CD14-positive monocyte (primary cell): Measurements from ENCODE around the gene SMAD2. TPM values are rescaled to one million over a fixed set of nuclear protein-coding genes. Genes with fewer than 3 reads are reported as not detected.
"Not testable (repeated sequence)": the region's sequence is repeated elsewhere in the genome, so short reads cannot be mapped to it uniquely, and the experiment has no call there.

Source experiments
- DNase-seq, 3 donors: peaks; one replicate each; pipeline ENCODE4 v3.0.0-alpha.2; 2011 to 2022
- H2AFZ ChIP-seq: 2 replicates; pipeline ENCODE4 v1.6.0; 2012; ENCODE audit warnings: mild to moderate bottlenecking, low read depth, low read length, inconsistent platforms; ENCODE audit not compliant: insufficient read depth, poor library complexity, severe bottlenecking
- H3K27ac ChIP-seq, 2 donors: 1 replicate in 1 of 2; 2 replicates in 1 of 2; pipeline ENCODE4 v1.5.1; 2012 to 2013; ENCODE audit warnings: low read length in 2 of 2, control low read depth in 1 of 2, inconsistent platforms in 1 of 2, low read depth in 1 of 2, mild to moderate bottlenecking in 1 of 2
- H3K27me3 ChIP-seq, 2 donors: one replicate each; pipeline versions ENCODE4 v1.6.0 to v1.6.1; 2011 to 2013; ENCODE audit warnings: low read length in 2 of 2; ENCODE audit not compliant: control insufficient read depth in 2 of 2, insufficient read depth in 2 of 2
- H3K36me3 ChIP-seq, 2 donors: replicated peaks in 1 of 2; 1 replicate in 1 of 2; 2 replicates in 1 of 2; pipeline versions ENCODE4 v1.5.1 to v1.6.1; 2012 to 2013; ENCODE audit warnings: low read length in 2 of 2, control low read depth in 1 of 2, inconsistent platforms in 1 of 2, mild to moderate bottlenecking in 1 of 2; ENCODE audit not compliant: insufficient read depth in 2 of 2, control insufficient read depth in 1 of 2
- H3K4me1 ChIP-seq, 2 donors: 1 replicate in 1 of 2; 2 replicates in 1 of 2; pipeline versions ENCODE4 v1.5.1 to v1.6.1; 2012 to 2013; ENCODE audit warnings: low read length in 2 of 2, control low read depth in 1 of 2, inconsistent platforms in 1 of 2, mild to moderate bottlenecking in 1 of 2, moderate library complexity in 1 of 2; ENCODE audit not compliant: insufficient read depth in 2 of 2, control insufficient read depth in 1 of 2
- H3K4me2 ChIP-seq: replicated peaks from 2 replicates; pipeline ENCODE3; 2012; ENCODE audit warnings: low read length, moderate library complexity, mild to moderate bottlenecking; ENCODE audit not compliant: poor library complexity, severe bottlenecking; ENCODE audit errors: extremely low read depth
- H3K4me3 ChIP-seq, 3 experiments: fragments of 200-600 bp in 1 of 3; sonication (generic) in 1 of 3; replicated peaks in 1 of 3; 1 replicate in 2 of 3; 2 replicates in 1 of 3; pipeline ENCODE4 v1.5.1; 2011 to 2013; ENCODE audit warnings: low read length in 3 of 3, mild to moderate bottlenecking in 3 of 3, control low read depth in 2 of 3, low read depth in 2 of 3, inconsistent platforms in 1 of 3, moderate library complexity in 1 of 3
- H3K79me2 ChIP-seq: 2 replicates; pipeline ENCODE4 v1.6.0; 2012; ENCODE audit warnings: mild to moderate bottlenecking, control low read depth, inconsistent platforms, low read length, moderate library complexity; ENCODE audit not compliant: insufficient read depth
- H3K9ac ChIP-seq: 2 replicates; pipeline ENCODE4 v1.6.0; 2017; ENCODE audit warnings: low read length, mild to moderate bottlenecking; ENCODE audit not compliant: insufficient read depth, poor library complexity, severe bottlenecking
- H3K9me3 ChIP-seq, 2 donors: replicated peaks in 1 of 2; 1 replicate in 1 of 2; 2 replicates in 1 of 2; pipeline versions ENCODE4 v1.5.1 to v1.6.1; 2012 to 2013; ENCODE audit warnings: low read length in 2 of 2, control low read depth in 1 of 2; ENCODE audit not compliant: control insufficient read depth in 1 of 2, insufficient read depth in 1 of 2
- H4K20me1 ChIP-seq: 2 replicates; pipeline ENCODE4 v1.6.0; 2012; ENCODE audit warnings: mild to moderate bottlenecking, low read length, control low read depth, moderate library complexity; ENCODE audit not compliant: insufficient read depth
- H3K27ac Mint-ChIP-seq, 7 donors: one replicate each; pipeline ENCODE4 v1.8.0; 2020; ENCODE audit warnings: mild to moderate bottlenecking in 7 of 7, mixed read lengths in 7 of 7, moderate library complexity in 6 of 7, inconsistent platforms in 2 of 7
- H3K27me3 Mint-ChIP-seq, 3 donors: one replicate each; pipeline ENCODE4 v1.8.0; 2021 to 2022; ENCODE audit warnings: low read depth in 3 of 3, mild to moderate bottlenecking in 3 of 3, mixed read lengths in 3 of 3, moderate library complexity in 3 of 3, inconsistent platforms in 1 of 3
- H3K36me3 Mint-ChIP-seq, 2 donors: one replicate each; pipeline ENCODE4 v1.8.0; 2020; ENCODE audit warnings: mixed read lengths in 2 of 2, inconsistent platforms in 1 of 2, mild to moderate bottlenecking in 1 of 2
- H3K4me1 Mint-ChIP-seq: one replicate; pipeline ENCODE4 v1.8.0; 2020; ENCODE audit warnings: mild to moderate bottlenecking, mixed read lengths
- H3K4me3 Mint-ChIP-seq, 2 donors: one replicate each; pipeline ENCODE4 v1.8.0; 2020; ENCODE audit warnings: mild to moderate bottlenecking in 2 of 2, mixed read lengths in 2 of 2, moderate library complexity in 1 of 2
- H3K9me3 Mint-ChIP-seq, 7 donors: one replicate each; pipeline ENCODE4 v1.8.0; 2020 to 2022; ENCODE audit warnings: mixed read lengths in 7 of 7, mild to moderate bottlenecking in 6 of 7, moderate library complexity in 6 of 7, inconsistent platforms in 2 of 7
- WGBS: methylation state at CpG from one replicate; pipeline ENCODE4 v1.1.5; 2013; ENCODE audit warnings: missing lambda C conversion rate; ENCODE audit not compliant: insufficient coverage; 5-methylcytosine and 5-hydroxymethylcytosine counted together
- intact Hi-C, 2 donors: fragments of 100-400 bp; cut with micrococcal nuclease; formaldehyde crosslinking; loops; one replicate each; pipeline versions ENCODE4 v1.15.0 to v1.15.1; 2023
- polyA plus RNA-seq, 3 donors: library from polyadenylated mRNA; depleted of rRNA in 1 of 3; unstranded in 2 of 3; stranded (reverse) in 1 of 3; fragments of 300-500 nt in 2 of 3; fragments of >200 nt in 1 of 3; fragmentation: Illumina TruSeq in 2 of 3; gene quantifications; 1 replicate in 2 of 3; 2 replicates in 1 of 3; pipeline ENCODE4 v1.2.3, GENCODE V29; 2012 to 2021
- TF ChIP-seq, protein P1 (sequence below): fragments of 200-600 bp; IDR thresholded peaks from one replicate; pipeline ENCODE4 v1.8.0; 2022; ENCODE audit warnings: antibody characterized with exemption, mild to moderate bottlenecking

Gene SMAD2
- polyA plus RNA-seq, 3 donors: 48.1 to 72.6 (median 70.6) TPM

DNA sequence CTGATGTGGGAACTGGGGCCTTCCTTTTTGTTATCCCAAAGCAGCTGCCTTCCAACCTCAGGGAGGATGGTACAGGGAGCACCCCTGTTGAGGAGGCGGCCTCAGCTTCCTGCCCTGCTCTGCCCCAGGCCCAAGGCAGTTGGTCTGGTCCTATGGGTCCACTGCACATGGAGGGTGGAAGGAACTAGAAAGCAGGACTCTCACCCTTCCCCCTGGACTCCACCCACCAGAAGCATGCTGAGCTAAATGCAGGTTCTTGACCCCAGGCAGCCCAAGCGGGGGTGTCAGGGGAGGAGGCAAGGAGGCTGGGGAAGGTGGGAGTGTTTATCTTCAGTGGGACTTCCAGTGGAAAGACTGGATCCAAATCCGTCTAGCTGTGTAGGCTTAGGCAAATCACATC is 158.5 kb downstream of the SMAD2 start:
- no peaks in the 10 kb centered on the region for H3K4me1 Mint-ChIP-seq
- Histone ChIP-seq H3K4me2 (no peak overlapping the region), H4K20me1 (no peaks in the 10 kb centered on the region), H2AFZ (no peak overlapping the region), H3K79me2 (no peaks in the 10 kb centered on the region), H3K27ac (no peak overlapping the region), H3K4me3 (no peak overlapping the region), H3K9ac (no peak overlapping the region), H3K9me3 (no peaks in the 10 kb centered on the region), H3K27me3 (no peaks in the 10 kb centered on the region), H3K4me1 (no peaks in the 10 kb centered on the region), H3K36me3 (no peaks in the 10 kb centered on the region)
- H3K27ac Mint-ChIP-seq: no peak overlapping the region
- intact Hi-C loops: loop anchor here (1.0 to 2.0 kb wide), 2 partner anchors 250 to 251 kb away; no protein-coding TSS in a partner anchor
- H3K36me3 Mint-ChIP-seq: no peaks in the 10 kb centered on the region
- DNase-seq: no peak
- H3K9me3 Mint-ChIP-seq: peaks cover 0 to 4% (median 0%) of the 10 kb centered on the region in 7 donors
- peaks cover 9 to 12% (median 10%) of the 10 kb centered on the region in 3 donors for H3K27me3 Mint-ChIP-seq
- TF ChIP-seq, protein P1, sequence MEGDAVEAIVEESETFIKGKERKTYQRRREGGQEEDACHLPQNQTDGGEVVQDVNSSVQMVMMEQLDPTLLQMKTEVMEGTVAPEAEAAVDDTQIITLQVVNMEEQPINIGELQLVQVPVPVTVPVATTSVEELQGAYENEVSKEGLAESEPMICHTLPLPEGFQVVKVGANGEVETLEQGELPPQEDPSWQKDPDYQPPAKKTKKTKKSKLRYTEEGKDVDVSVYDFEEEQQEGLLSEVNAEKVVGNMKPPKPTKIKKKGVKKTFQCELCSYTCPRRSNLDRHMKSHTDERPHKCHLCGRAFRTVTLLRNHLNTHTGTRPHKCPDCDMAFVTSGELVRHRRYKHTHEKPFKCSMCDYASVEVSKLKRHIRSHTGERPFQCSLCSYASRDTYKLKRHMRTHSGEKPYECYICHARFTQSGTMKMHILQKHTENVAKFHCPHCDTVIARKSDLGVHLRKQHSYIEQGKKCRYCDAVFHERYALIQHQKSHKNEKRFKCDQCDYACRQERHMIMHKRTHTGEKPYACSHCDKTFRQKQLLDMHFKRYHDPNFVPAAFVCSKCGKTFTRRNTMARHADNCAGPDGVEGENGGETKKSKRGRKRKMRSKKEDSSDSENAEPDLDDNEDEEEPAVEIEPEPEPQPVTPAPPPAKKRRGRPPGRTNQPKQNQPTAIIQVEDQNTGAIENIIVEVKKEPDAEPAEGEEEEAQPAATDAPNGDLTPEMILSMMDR: no peak
- no CpG with 5 or more reads among the region's 3 CpGs for WGBS
- no peak overlapping the region for H3K4me3 Mint-ChIP-seq

DNA sequence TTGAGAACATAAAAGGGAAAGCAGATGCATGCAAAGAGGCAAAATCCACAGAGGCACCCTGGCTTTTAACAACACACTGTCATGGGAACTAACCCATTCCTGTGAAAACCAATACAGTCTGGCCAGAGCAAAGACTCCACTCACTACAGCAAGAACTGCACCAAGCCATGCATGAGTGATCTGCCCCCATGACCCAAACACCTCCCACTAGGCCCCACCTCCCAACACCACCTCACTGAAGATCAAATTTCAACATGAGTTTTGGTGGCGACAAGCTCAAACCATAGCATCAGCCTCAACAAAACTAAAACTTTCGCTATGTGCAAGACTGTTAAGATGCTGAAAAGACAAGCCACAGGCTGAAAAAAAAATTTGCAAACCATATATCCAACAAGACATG is 162.8 kb downstream of the SMAD2 start:
- H3K27me3 ChIP-seq: no peaks in the 10 kb centered on the region
- no peaks in the 10 kb centered on the region for H3K4me1 ChIP-seq
- no peaks in the 10 kb centered on the region for H3K36me3 ChIP-seq
- no peaks in the 10 kb centered on the region for H3K9me3 ChIP-seq
- Mint-ChIP-seq H3K27ac (no peak overlapping the region), H3K9me3 (peaks cover 0 to 5% (median 0%) of the 10 kb centered on the region in 7 donors), H3K27me3 (peaks cover 9 to 21% (median 11%) of the 10 kb centered on the region in 3 donors), H3K4me1 (no peaks in the 10 kb centered on the region), H3K4me3 (no peak overlapping the region), H3K36me3 (no peaks in the 10 kb centered on the region)
- 100% methylated on average over 2 of the region's 2 CpGs for WGBS
- H2AFZ ChIP-seq: no peak overlapping the region
- no peaks in the 10 kb centered on the region for H3K79me2 ChIP-seq
- intact Hi-C loops: no loop called here
- H3K9ac ChIP-seq: no peak overlapping the region
- no peak overlapping the region for H3K4me3 ChIP-seq
- TF ChIP-seq, protein P1: no peak
- no peak overlapping the region for H3K4me2 ChIP-seq
- no peak for DNase-seq
- no peak overlapping the region for H3K27ac ChIP-seq
- H4K20me1 ChIP-seq: no peaks in the 10 kb centered on the region

DNA sequence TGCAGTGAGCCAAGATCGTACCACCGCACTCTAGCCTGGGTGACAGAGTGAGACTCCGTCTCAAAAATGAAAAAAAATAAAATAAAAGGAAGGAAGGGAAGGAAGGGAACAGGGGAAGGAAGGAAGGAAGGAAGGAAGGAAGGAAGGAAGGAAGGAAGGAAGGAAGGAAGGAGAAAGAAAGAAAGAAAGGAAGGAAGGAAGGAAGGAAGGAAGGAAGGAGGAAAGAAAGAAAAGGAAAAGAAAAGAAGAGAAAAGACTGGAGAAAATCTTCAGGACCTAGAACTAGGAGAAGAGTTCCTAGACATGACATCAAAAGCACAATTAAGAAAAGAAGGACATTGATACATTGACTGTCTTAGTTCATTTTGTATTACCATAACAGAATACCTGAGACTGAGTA is 163.3 kb downstream of the SMAD2 start:
- H3K36me3 Mint-ChIP-seq, H3K4me3 ChIP-seq, intact Hi-C loops, H3K9ac ChIP-seq, H3K4me1 ChIP-seq, H3K27ac ChIP-seq, H3K36me3 ChIP-seq, H3K4me3 Mint-ChIP-seq, H3K4me2 ChIP-seq, H3K79me2 ChIP-seq, H3K27ac Mint-ChIP-seq, H3K9me3 Mint-ChIP-seq, H2AFZ ChIP-seq, H3K9me3 ChIP-seq, H3K27me3 ChIP-seq, H3K4me1 Mint-ChIP-seq, DNase-seq, H4K20me1 ChIP-seq: not testable (repeated sequence)
- H3K27me3 Mint-ChIP-seq: peaks cover 9 to 26% (median 11%) of the 10 kb centered on the region in 3 donors
- no CpG with 5 or more reads among the region's 3 CpGs for WGBS
